IMR-90 (cell line): ENCODE results near the gene WAS.

ENCODE experiments used
- CEBPB ChIP-seq: IDR thresholded peaks from 2 replicates; pipeline ENCODE4 v1.6.1; 2012; ENCODE audit warnings: low read depth, low read length, improper control_type of control experiment
- CHD1 ChIP-seq: IDR thresholded peaks from 2 replicates; pipeline ENCODE4 v1.6.1; 2012; ENCODE audit warnings: low read depth, low read length, improper control_type of control experiment
- MAFK ChIP-seq: IDR thresholded peaks from 2 replicates; pipeline ENCODE4 v1.6.1; 2012; ENCODE audit warnings: low read depth, low read length, improper control_type of control experiment
- MXI1 ChIP-seq: IDR thresholded peaks from 2 replicates; pipeline ENCODE4 v1.6.1; 2012; ENCODE audit warnings: low read depth, mild to moderate bottlenecking, low read length, moderate library complexity, borderline replicate concordance
- RCOR1 ChIP-seq: IDR thresholded peaks from 2 replicates; pipeline ENCODE4 v1.6.1; 2012; ENCODE audit warnings: mild to moderate bottlenecking, low read length, improper control_type of control experiment; ENCODE audit not compliant: insufficient replicate concordance
- RFX5 ChIP-seq: IDR thresholded peaks from 2 replicates; pipeline ENCODE4 v1.8.0; 2012; ENCODE audit warnings: low read depth, mild to moderate bottlenecking, low read length, moderate library complexity
- TF ChIP-seq, protein P1 (sequence below): conservative IDR thresholded peaks from 2 replicates; pipeline ENCODE4 v1.5.1; 2012; ENCODE audit warnings: mild to moderate bottlenecking, low read depth, low read length, improper control_type of control experiment

DNA sequence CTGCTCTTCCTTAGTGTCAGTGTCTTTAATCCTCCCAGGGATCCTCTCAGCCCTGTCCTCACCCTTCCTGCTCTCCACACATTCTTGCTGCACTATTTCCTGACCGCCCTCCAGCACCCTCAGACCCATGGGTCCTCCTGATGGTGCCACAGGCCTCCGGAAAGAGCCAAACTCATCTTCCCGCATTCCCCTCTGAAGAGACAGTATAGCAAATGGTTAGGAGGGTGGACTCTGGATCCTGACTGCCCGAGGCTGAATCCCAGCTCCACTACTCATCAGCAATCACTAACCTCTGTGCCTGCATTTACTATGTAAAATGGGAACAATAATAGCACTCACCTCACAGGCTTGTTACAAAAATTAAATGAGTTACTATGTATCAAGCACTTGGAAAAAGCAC is 19.1 kb downstream of the WAS start:
- no peak for TF ChIP-seq RFX5
- TF ChIP-seq CEBPB = no peak
- TF ChIP-seq, protein P1, sequence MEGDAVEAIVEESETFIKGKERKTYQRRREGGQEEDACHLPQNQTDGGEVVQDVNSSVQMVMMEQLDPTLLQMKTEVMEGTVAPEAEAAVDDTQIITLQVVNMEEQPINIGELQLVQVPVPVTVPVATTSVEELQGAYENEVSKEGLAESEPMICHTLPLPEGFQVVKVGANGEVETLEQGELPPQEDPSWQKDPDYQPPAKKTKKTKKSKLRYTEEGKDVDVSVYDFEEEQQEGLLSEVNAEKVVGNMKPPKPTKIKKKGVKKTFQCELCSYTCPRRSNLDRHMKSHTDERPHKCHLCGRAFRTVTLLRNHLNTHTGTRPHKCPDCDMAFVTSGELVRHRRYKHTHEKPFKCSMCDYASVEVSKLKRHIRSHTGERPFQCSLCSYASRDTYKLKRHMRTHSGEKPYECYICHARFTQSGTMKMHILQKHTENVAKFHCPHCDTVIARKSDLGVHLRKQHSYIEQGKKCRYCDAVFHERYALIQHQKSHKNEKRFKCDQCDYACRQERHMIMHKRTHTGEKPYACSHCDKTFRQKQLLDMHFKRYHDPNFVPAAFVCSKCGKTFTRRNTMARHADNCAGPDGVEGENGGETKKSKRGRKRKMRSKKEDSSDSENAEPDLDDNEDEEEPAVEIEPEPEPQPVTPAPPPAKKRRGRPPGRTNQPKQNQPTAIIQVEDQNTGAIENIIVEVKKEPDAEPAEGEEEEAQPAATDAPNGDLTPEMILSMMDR = no peak
- no peak for TF ChIP-seq CHD1
- no peak for TF ChIP-seq MAFK
- no peak for TF ChIP-seq MXI1
- no peak for TF ChIP-seq RCOR1
